ENCODE data around the gene WDTC1. TPM values are rescaled to one million over a fixed set of nuclear protein-coding genes. Genes with fewer than 3 reads are reported as not detected.

WDTC1 gene
- total RNA-seq, 1 donor from 2014 or later: 42.2 TPM

DNA sequence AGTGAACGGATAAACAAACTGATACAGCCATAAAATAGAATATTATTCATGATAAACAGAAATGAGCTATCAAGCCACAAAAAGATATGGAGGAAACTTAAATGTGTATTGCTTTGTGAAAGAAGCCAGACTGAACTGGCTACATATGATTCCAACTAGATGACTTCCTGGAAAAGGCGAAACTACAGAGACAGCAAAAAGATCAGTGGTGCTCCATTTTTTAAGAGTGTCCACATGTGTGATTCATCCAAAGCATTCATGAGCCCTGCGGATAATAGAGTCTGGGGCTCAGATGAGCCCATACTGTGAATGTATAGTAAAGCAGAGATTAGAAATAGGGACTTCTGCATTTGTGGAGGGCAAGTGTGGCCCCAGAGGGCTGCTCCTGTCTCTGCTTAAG is 79.7 kb downstream of the WDTC1 start:
- no peak for DNase-seq (ENCODE audit: low spot score in 2 of 2, unreplicated experiment in 2 of 2)
- TF ChIP-seq, protein P1, sequence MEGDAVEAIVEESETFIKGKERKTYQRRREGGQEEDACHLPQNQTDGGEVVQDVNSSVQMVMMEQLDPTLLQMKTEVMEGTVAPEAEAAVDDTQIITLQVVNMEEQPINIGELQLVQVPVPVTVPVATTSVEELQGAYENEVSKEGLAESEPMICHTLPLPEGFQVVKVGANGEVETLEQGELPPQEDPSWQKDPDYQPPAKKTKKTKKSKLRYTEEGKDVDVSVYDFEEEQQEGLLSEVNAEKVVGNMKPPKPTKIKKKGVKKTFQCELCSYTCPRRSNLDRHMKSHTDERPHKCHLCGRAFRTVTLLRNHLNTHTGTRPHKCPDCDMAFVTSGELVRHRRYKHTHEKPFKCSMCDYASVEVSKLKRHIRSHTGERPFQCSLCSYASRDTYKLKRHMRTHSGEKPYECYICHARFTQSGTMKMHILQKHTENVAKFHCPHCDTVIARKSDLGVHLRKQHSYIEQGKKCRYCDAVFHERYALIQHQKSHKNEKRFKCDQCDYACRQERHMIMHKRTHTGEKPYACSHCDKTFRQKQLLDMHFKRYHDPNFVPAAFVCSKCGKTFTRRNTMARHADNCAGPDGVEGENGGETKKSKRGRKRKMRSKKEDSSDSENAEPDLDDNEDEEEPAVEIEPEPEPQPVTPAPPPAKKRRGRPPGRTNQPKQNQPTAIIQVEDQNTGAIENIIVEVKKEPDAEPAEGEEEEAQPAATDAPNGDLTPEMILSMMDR (IDR thresholded peaks at IDR 0.05; ENCODE audit: unreplicated experiment): no peak
- Mint-ChIP-seq H3K4me3 (no peak overlapping the region), H3K4me1 (peaks cover 21% of the 10 kb centered on the region), H3K36me3 (no peaks in the 10 kb centered on the region), H3K27ac (no peak overlapping the region), H3K9me3 (no peaks in the 10 kb centered on the region), H3K27me3 (ENCODE audit: low read depth) (no peaks in the 10 kb centered on the region)

DNA sequence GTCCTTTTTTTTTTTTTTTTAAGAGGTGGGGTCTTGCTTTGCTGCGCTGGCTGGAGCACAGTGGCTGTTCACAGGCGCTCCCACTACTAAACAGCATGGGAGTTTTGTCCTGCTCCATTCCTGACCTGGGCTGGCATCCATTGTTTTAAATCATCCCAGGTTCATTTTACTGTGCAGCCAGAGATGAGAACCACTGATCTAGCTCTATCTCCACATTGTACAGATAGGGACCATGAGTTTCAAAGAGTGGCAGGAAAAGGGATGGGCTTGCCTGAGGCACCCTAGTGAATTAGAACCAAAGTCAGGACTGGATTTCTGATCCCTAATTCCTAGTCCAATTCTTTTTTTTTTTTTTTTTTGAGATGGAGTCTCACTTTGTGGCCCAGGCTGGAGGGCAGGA is 80.3 kb downstream of the WDTC1 start:
- H3K27ac Mint-ChIP-seq: no peak overlapping the region
- peaks cover 21% of the 10 kb centered on the region for H3K4me1 Mint-ChIP-seq
- no peaks in the 10 kb centered on the region for H3K9me3 Mint-ChIP-seq
- no peaks in the 10 kb centered on the region for H3K36me3 Mint-ChIP-seq
- no peaks in the 10 kb centered on the region for H3K27me3 Mint-ChIP-seq (ENCODE audit: low read depth)
- no peak for DNase-seq (ENCODE audit: low spot score in 2 of 2, unreplicated experiment in 2 of 2)
- no peak overlapping the region for H3K4me3 Mint-ChIP-seq
- TF ChIP-seq, protein P1 (IDR thresholded peaks at IDR 0.05; ENCODE audit: unreplicated experiment): no peak

DNA sequence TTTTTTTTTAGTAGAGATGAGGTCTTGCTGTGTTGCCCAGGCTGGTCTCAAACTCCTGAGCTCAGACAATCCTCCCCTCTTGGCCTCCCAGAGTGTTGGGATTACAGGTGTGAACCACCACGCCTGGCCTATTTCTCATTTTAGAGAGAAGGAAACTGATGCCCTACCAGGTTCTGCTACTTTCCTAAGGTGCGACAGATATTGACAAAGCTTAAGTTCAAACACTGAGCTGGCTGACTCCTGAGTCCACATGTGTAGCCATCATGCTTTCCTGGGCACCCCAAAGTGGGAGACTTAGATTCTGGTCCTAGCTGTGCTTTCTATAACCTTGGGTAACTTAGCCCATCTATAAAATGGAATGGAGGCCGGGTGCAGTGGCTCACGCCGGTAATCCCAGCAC is 82.4 kb downstream of the WDTC1 start:
- Mint-ChIP-seq H3K4me1 (peaks cover 26% of the 10 kb centered on the region), H3K36me3 (no peaks in the 10 kb centered on the region), H3K27me3 (ENCODE audit: low read depth) (no peaks in the 10 kb centered on the region), H3K4me3 (no peak overlapping the region), H3K27ac (no peak overlapping the region), H3K9me3 (no peaks in the 10 kb centered on the region)
- TF ChIP-seq, protein P1 (IDR thresholded peaks at IDR 0.05; ENCODE audit: unreplicated experiment): no peak
- no peak for DNase-seq (ENCODE audit: low spot score in 2 of 2, unreplicated experiment in 2 of 2)

DNA sequence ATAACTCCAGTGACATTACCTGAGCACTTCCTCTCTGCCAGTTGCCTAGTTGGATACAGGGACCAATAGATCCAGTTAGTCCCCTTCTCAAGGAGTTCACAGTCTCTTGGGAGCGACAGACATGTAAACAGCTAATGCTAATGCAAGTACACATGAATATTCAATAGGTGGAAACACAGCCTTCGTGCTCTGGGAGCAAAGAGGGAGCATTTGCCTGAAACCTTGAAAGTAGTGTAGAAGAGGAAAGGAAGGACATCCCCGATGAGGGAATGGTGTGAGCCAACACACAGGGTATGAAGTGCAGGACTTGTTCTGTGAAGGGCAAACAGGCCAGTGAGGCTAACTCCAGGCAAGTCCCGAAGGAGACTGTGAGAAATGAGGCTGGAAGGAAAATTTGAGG is 83.7 kb downstream of the WDTC1 start:
- H3K4me1 Mint-ChIP-seq: peaks cover 32% of the 10 kb centered on the region

DNA sequence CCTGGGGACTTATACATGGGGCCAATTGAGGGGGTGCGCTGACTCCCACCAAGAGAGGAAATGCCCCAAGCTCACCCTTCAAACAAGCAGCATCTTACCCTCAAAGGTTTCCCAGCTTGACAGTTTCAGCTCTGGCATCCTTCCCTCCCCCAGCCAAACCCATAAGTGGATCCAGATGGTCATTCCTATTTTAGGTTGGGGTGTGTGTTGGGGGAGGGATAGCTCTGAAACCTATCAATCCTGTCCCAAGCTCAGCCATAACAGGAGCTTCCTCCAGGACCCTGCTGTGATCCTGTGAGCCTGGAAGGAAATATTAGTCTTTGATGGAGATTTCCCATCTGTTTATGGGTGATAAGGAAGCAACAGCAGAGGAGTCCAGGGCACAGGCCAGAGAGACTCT is 84.2 kb downstream of the WDTC1 start:
- H3K27me3 Mint-ChIP-seq (ENCODE audit: low read depth): no peaks in the 10 kb centered on the region
- H3K27ac Mint-ChIP-seq: peak overlapping the region; percentile 61
- peaks cover 37% of the 10 kb centered on the region for H3K4me1 Mint-ChIP-seq
- H3K36me3 Mint-ChIP-seq: no peaks in the 10 kb centered on the region
- DNase-seq (ENCODE audit: low spot score in 2 of 2, unreplicated experiment in 2 of 2): no peak
- H3K4me3 Mint-ChIP-seq: no peak overlapping the region
- H3K9me3 Mint-ChIP-seq: no peaks in the 10 kb centered on the region
- TF ChIP-seq, protein P1 (IDR thresholded peaks at IDR 0.05; ENCODE audit: unreplicated experiment): no peak

More for the DNA sequence above, 83.7 kb downstream of the WDTC1 start:
- H3K36me3 Mint-ChIP-seq: no peaks in the 10 kb centered on the region
- no peaks in the 10 kb centered on the region for H3K27me3 Mint-ChIP-seq (ENCODE audit: low read depth)
- H3K4me3 Mint-ChIP-seq: no peak overlapping the region
- TF ChIP-seq, protein P1 (IDR thresholded peaks at IDR 0.05; ENCODE audit: unreplicated experiment): no peak
- no peaks in the 10 kb centered on the region for H3K9me3 Mint-ChIP-seq
- no peak for DNase-seq (ENCODE audit: low spot score in 2 of 2, unreplicated experiment in 2 of 2)
- peak overlapping the region; percentile 61 for H3K27ac Mint-ChIP-seq
